ENCODE results near the gene ATP5IF1. TPM values are rescaled to one million over a fixed set of nuclear protein-coding genes. Genes with fewer than 3 reads are reported as not detected.

The ATP5IF1 gene
- total and polyA plus RNA-seq, 10 of the 15 experiments (the other 5 are each of a cell fraction or from before 2014, with no cell fraction given) = 253 to 1,210 (median 418) TPM

GRCh38 chr1:28209700-28210099 is 26.2 kb upstream of the ATP5IF1 start:
- H3K79me2 ChIP-seq (ENCODE audit: control insufficient read depth, insufficient read depth, low read length) = no peaks in the 10 kb centered on the region
- H3K4me1 ChIP-seq (ENCODE audit: control insufficient read depth, insufficient read depth, low read length) = no peaks in the 10 kb centered on the region
- H2AFZ ChIP-seq (ENCODE audit: control insufficient read depth, low read depth, low read length) = no peak overlapping the region
- RAD21 ChIA-PET (ENCODE audit: unreplicated experiment) = interaction anchor here (0.7 to 7.5 kb wide), 40 partner anchors 8 to 667 kb away, joined by 3 to 207 read pairs (median 5); partner anchors contain the start of genes EYA3, PTAFR and THEMIS2
- intact Hi-C loops (cut with micrococcal nuclease; ENCODE audit: unreplicated experiment) = loop anchor here (1.0 to 10.0 kb wide), 3 partner anchors 37 to 195 kb away; no protein-coding TSS in a partner anchor
- peaks cover 3 to 26% of the 10 kb centered on the region in 2 experiments; a peak in 3 of 4 replicates for H3K36me3 ChIP-seq (ENCODE audit: control insufficient read depth in 2 of 2, insufficient read depth in 2 of 2, low read length in 1 of 2)
- no peak overlapping the region for H3K4me2 ChIP-seq (ENCODE audit: control insufficient read depth, insufficient read depth)
- no peak overlapping the region for H3K9ac ChIP-seq (ENCODE audit: control insufficient read depth, insufficient read depth, low read length)
- ATAC-seq (peak; percentile 27; the same call in 2 of the 3 replicates), FAIRE-seq (no peak), DNase-seq (ENCODE audit: low read depth, low spot score) (no peak)
- no TSS peak for BruUV-seq (replicated peaks)
- no peak overlapping the region for H3K4me3 ChIP-seq
- POLR2A ChIA-PET = interaction anchor here (0.5 to 2.7 kb wide), 12 partner anchors 8 to 346 kb away, joined by 3 to 15 read pairs (median 3); partner anchors contain the start of gene EYA3
- SMC1A ChIA-PET (ENCODE audit: uncharacterized antibody, unreplicated experiment) = interaction anchor here (0.6 to 22.7 kb wide), 42 partner anchors 8 to 371 kb away, joined by 3 to 445 read pairs (median 6); partner anchors contain the start of genes EYA3 and PTAFR
- no peaks in the 10 kb centered on the region for H4K20me1 ChIP-seq (ENCODE audit: control insufficient read depth, insufficient read depth)
- no peaks in the 10 kb centered on the region for H3K9me3 ChIP-seq (replicated peaks; ENCODE audit: control insufficient read depth, insufficient read depth, low read length)
- H3K27ac ChIP-seq (ENCODE audit: control insufficient read depth, insufficient read depth) = no peak overlapping the region
- CTCF ChIA-PET = interaction anchor here (0.6 to 10.1 kb wide), 45 partner anchors 8 to 351 kb away, joined by 3 to 317 read pairs (median 6); partner anchors contain the start of genes ATP5IF1, DNAJC8, EYA3 and PTAFR
- in situ Hi-C loops (cut with MboI) = loop anchor here (5.0 kb wide), 1 partner anchor 117 kb away; no protein-coding TSS in a partner anchor
- WGBS (ENCODE audit: insufficient coverage, insufficient replicate concordance, low lambda C conversion rate, missing lambda C conversion rate) = 0% methylated on average over 1 of the region's 1 CpG
- H3K27me3 ChIP-seq (replicated peaks in 1 of 2; ENCODE audit: control insufficient read depth in 2 of 2, insufficient read depth in 2 of 2, low read length in 1 of 2) = no peaks in the 10 kb centered on the region
- TF ChIP-seq YBX1 (IDR thresholded peaks at IDR 0.05) (no peak), HDAC6 (IDR thresholded peaks at IDR 0.05; ENCODE audit: unreplicated experiment) (no peak), FOXK2 (IDR thresholded peaks at IDR 0.05) (no peak), ZBTB11 (CRISPR knock-in tag; IDR thresholded peaks at IDR 0.05) (no peak), ZZZ3 (IDR thresholded peaks at IDR 0.05; ENCODE audit: control insufficient read depth, insufficient read length, low read depth) (no peak), RCOR1 (conservative IDR thresholded peaks at IDR 0.05; ENCODE audit: low read depth, low read length) (no peak), NRF1 (conservative IDR thresholded peaks at IDR 0.05; ENCODE audit: low read depth, low read length) (no peak), NFIC (IDR thresholded peaks at IDR 0.05; ENCODE audit: low read depth, low read length) (no peak), IKZF2 (IDR thresholded peaks at IDR 0.05) (no peak), SREBF1 (IDR thresholded peaks at IDR 0.05; ENCODE audit: low read length) (no peak), KDM1A (IDR thresholded peaks at IDR 0.05; ENCODE audit: borderline replicate concordance) (no peak), MXI1 (IDR thresholded peaks at IDR 0.05; ENCODE audit: low read depth, low read length) (no peak)
- TF ChIP-seq, protein P1, sequence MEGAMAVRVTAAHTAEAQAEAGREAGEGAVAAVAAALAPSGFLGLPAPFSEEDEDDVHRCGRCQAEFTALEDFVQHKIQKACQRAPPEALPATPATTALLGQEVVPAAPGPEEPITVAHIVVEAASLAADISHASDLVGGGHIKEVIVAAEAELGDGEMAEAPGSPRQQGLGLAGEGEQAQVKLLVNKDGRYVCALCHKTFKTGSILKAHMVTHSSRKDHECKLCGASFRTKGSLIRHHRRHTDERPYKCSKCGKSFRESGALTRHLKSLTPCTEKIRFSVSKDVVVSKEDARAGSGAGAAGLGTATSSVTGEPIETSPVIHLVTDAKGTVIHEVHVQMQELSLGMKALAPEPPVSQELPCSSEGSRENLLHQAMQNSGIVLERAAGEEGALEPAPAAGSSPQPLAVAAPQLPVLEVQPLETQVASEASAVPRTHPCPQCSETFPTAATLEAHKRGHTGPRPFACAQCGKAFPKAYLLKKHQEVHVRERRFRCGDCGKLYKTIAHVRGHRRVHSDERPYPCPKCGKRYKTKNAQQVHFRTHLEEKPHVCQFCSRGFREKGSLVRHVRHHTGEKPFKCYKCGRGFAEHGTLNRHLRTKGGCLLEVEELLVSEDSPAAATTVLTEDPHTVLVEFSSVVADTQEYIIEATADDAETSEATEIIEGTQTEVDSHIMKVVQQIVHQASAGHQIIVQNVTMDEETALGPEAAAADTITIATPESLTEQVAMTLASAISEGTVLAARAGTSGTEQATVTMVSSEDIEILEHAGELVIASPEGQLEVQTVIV (IDR thresholded peaks at IDR 0.05; ENCODE audit: borderline replicate concordance, partially characterized antibody) = no peak
- TF ChIP-seq, protein P2, sequence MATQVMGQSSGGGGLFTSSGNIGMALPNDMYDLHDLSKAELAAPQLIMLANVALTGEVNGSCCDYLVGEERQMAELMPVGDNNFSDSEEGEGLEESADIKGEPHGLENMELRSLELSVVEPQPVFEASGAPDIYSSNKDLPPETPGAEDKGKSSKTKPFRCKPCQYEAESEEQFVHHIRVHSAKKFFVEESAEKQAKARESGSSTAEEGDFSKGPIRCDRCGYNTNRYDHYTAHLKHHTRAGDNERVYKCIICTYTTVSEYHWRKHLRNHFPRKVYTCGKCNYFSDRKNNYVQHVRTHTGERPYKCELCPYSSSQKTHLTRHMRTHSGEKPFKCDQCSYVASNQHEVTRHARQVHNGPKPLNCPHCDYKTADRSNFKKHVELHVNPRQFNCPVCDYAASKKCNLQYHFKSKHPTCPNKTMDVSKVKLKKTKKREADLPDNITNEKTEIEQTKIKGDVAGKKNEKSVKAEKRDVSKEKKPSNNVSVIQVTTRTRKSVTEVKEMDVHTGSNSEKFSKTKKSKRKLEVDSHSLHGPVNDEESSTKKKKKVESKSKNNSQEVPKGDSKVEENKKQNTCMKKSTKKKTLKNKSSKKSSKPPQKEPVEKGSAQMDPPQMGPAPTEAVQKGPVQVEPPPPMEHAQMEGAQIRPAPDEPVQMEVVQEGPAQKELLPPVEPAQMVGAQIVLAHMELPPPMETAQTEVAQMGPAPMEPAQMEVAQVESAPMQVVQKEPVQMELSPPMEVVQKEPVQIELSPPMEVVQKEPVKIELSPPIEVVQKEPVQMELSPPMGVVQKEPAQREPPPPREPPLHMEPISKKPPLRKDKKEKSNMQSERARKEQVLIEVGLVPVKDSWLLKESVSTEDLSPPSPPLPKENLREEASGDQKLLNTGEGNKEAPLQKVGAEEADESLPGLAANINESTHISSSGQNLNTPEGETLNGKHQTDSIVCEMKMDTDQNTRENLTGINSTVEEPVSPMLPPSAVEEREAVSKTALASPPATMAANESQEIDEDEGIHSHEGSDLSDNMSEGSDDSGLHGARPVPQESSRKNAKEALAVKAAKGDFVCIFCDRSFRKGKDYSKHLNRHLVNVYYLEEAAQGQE (IDR thresholded peaks at IDR 0.05; ENCODE audit: low read depth, low read length) = no peak
